ENCODE results near the gene SMIM41. TPM values are rescaled to one million over a fixed set of nuclear protein-coding genes. Genes with fewer than 3 reads are reported as not detected.

The SMIM41 gene
- total RNA-seq, 1 donor = 0.27 TPM

GRCh38 chr12:52050116-52050757, 29.3 kb upstream of the SMIM41 start:
- peak overlapping the region; percentile 66 for H3K4me3 ChIP-seq (ENCODE audit: low read depth, low read length)
- TF ChIP-seq CTCF (IDR thresholded peaks at IDR 0.05; ENCODE audit: insufficient read depth, low read length) = no peak
- peak; percentile 73 for DNase-seq (ENCODE audit: low read depth)

GRCh38 chr12:52050758-52051541, 28.6 kb upstream of the SMIM41 start, which contains the start of gene NR4A1:
TSS of gene NR4A1 (plus strand) at chr12:52051442. CDS start at chr12:52054329, 2,887 bp downstream.
- DNase-seq (ENCODE audit: low read depth) = peak; percentile 95
- peak within 1 kb of the TSS; percentile 79 for H3K4me3 ChIP-seq (ENCODE audit: low read depth, low read length)
- TF ChIP-seq CTCF (IDR thresholded peaks at IDR 0.05; ENCODE audit: insufficient read depth, low read length) = peak; percentile 15

- DNase-seq (ENCODE audit: low read depth) = peak; percentile 65
- H3K4me3 ChIP-seq (ENCODE audit: low read depth, low read length) = peak overlapping the region; percentile 79
- no peak for TF ChIP-seq CTCF (IDR thresholded peaks at IDR 0.05; ENCODE audit: insufficient read depth, low read length)
These were observed 26.9 kb upstream of the SMIM41 start for GRCh38 chr12:52052468-52053186.

- TF ChIP-seq CTCF (IDR thresholded peaks at IDR 0.05; ENCODE audit: insufficient read depth, low read length) = no peak
- peak overlapping the region; percentile 14 for H3K4me3 ChIP-seq (ENCODE audit: low read depth, low read length)
- DNase-seq (ENCODE audit: low read depth) = peak; percentile 70
These were observed 25.8 kb upstream of the SMIM41 start for GRCh38 chr12:52053536-52054209.

- peak; percentile 68 for DNase-seq (ENCODE audit: low read depth)
- no peak for TF ChIP-seq CTCF (IDR thresholded peaks at IDR 0.05; ENCODE audit: insufficient read depth, low read length)
- H3K4me3 ChIP-seq (ENCODE audit: low read depth, low read length) = no peak overlapping the region
These were observed 25.2 kb upstream of the SMIM41 start for GRCh38 chr12:52054231-52054832.
